ENCODE data around the gene DOCK3. TPM values are rescaled to one million over a fixed set of nuclear protein-coding genes. Genes with fewer than 3 reads are reported as not detected.

The DOCK3 gene
- total RNA-seq, 1 experiment from 2014 or later, result 8.3 TPM

DNA sequence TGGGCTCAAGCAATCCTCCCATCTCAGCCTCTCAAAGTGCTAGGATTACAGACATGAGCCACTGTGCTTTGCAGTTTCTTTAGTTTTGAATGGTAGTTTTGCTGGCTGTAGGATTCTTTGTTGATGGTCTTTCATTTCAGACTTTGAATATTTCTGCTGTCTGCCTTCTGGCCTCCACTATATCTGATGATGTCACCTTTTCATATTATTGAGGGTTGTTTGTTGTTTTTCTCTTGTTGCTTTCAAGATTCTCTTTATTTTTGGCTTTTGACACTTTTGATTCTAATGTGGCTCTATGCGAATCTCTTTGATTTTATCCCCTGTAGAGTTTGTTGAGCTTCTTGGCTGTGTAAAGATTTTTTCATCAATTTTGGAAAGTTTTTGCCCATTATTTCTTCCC, 631.4 kb downstream of the DOCK3 start:
- peaks cover 4 to 15% of the 10 kb centered on the region in 2 experiments; a peak in 3 of 4 replicates for H3K4me1 Mint-ChIP-seq
- no peaks in the 10 kb centered on the region for H3K23me2 ChIP-seq (ENCODE audit: insufficient read length, low read depth, low read length, poor library complexity, severe bottlenecking)
- H2BK20ac ChIP-seq (ENCODE audit: low read depth, low read length, poor library complexity, severe bottlenecking), result no peak overlapping the region
- H2BK120ac ChIP-seq (ENCODE audit: low read depth, low read length, poor library complexity, severe bottlenecking), result no peak overlapping the region
- H3K27me3 ChIP-seq (ENCODE audit: insufficient read depth, low read length), result no peaks in the 10 kb centered on the region
- H2BK12ac ChIP-seq (ENCODE audit: insufficient read length, low read depth, low read length), result no peak overlapping the region
- H3K56ac ChIP-seq (ENCODE audit: insufficient read length, low read depth, low read length), result no peak overlapping the region
- no peak overlapping the region for H3K9ac ChIP-seq (ENCODE audit: extremely low read depth, insufficient read length, low read length)
- H4K8ac ChIP-seq (replicated peaks; ENCODE audit: insufficient read length, low read depth, low read length), result no peak overlapping the region
- no peaks in the 10 kb centered on the region for H3K79me1 ChIP-seq (ENCODE audit: insufficient read depth, low read depth, low read length, poor library complexity, severe bottlenecking)
- no peaks in the 10 kb centered on the region for H3K9me3 ChIP-seq (ENCODE audit: control insufficient read depth, low read depth, low read length)
- H2BK5ac ChIP-seq (ENCODE audit: insufficient read length, low read length), result no peak overlapping the region
- no CpG with 5 or more reads among the region's 1 CpG for WGBS (ENCODE audit: extremely low coverage, insufficient read length, low lambda C conversion rate)
- TF ChIP-seq, protein P1, sequence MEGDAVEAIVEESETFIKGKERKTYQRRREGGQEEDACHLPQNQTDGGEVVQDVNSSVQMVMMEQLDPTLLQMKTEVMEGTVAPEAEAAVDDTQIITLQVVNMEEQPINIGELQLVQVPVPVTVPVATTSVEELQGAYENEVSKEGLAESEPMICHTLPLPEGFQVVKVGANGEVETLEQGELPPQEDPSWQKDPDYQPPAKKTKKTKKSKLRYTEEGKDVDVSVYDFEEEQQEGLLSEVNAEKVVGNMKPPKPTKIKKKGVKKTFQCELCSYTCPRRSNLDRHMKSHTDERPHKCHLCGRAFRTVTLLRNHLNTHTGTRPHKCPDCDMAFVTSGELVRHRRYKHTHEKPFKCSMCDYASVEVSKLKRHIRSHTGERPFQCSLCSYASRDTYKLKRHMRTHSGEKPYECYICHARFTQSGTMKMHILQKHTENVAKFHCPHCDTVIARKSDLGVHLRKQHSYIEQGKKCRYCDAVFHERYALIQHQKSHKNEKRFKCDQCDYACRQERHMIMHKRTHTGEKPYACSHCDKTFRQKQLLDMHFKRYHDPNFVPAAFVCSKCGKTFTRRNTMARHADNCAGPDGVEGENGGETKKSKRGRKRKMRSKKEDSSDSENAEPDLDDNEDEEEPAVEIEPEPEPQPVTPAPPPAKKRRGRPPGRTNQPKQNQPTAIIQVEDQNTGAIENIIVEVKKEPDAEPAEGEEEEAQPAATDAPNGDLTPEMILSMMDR (conservative IDR thresholded peaks at IDR 0.05), result no peak
- H2AK5ac ChIP-seq (ENCODE audit: insufficient read length, low read length), result no peak overlapping the region
- no peaks in the 10 kb centered on the region for H4K20me1 ChIP-seq (ENCODE audit: control insufficient read depth, insufficient read depth, insufficient read length)
- no peak overlapping the region; a peak in 1 of 7 replicates for H3K27ac Mint-ChIP-seq
- no peak for DNase-seq
- H3K27ac ChIP-seq (ENCODE audit: insufficient read length, low read depth, low read length), result no peak overlapping the region
- H3K79me2 ChIP-seq (ENCODE audit: insufficient read depth, low read length), result no peaks in the 10 kb centered on the region
- no peak overlapping the region for H2BK15ac ChIP-seq (ENCODE audit: low read depth, low read length)
- no peak overlapping the region for H2AFZ ChIP-seq (ENCODE audit: low read length)
- H3K18ac ChIP-seq (ENCODE audit: insufficient read length, low read depth, low read length), result no peak overlapping the region
- no peak overlapping the region for H3K4me3 Mint-ChIP-seq
- H3K4ac ChIP-seq (ENCODE audit: low read depth, low read length), result no peak overlapping the region
- no peak overlapping the region for H3K4me2 ChIP-seq (ENCODE audit: insufficient read depth, insufficient read length, low read length)
- H4K5ac ChIP-seq (ENCODE audit: insufficient read length, low read depth, low read length), result no peak overlapping the region
- H3K4me1 ChIP-seq (ENCODE audit: insufficient read depth, low read length), result no peaks in the 10 kb centered on the region
- H3K27me3 Mint-ChIP-seq (ENCODE audit: low read depth), result no peaks in the 10 kb centered on the region
- no peak overlapping the region for H3K14ac ChIP-seq (ENCODE audit: insufficient read depth, low read length)
- H3K23ac ChIP-seq (ENCODE audit: insufficient read length, low read depth, low read length), result no peak overlapping the region
- no peak overlapping the region for H4K91ac ChIP-seq (ENCODE audit: insufficient read length, low read depth, low read length)
- no peak overlapping the region for H3T11ph ChIP-seq (ENCODE audit: low read length)
- peaks cover 10 to 12% of the 10 kb centered on the region in 2 experiments; a peak in 4 of 5 replicates for H3K9me3 Mint-ChIP-seq
- H3K36me3 Mint-ChIP-seq (ENCODE audit: insufficient read depth in 1 of 3, low read depth in 3 of 3), result peaks cover 6 to 23% (median 21%) of the 10 kb centered on the region in 3 experiments; a peak in 6 of 7 replicates

All from H9 (cell line).